GM03348 (cell line): ENCODE data around the gene ST6GAL1.

Source experiments
- DNase-seq: peaks from one replicate; pipeline ENCODE4 v3.0.0; 2012; ENCODE audit warnings: low spot score

ST6GAL1 gene

DNA sequence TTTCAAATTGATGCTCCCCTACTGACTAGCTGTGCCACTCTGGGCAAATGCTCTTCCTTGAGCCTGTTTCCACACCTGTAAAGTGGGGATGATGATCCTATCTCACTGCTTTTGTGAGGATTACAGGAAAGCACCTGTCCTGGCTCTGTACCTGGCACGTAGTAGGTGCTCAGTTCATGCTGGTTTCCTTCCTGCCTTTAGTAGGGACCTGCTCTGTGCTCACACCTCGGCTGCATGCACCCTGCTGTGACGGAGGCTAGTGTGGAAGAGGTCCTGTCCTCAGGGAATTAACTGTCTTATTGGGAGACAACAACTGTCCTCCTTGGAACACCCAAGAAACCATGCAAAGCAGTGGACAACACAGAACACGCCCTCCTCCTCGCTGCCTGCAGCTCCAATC, 147.2 kb downstream of the ST6GAL1 start:
- no peak for DNase-seq

GRCh38 chr3:187079090-187080022, 149.0 kb downstream of the ST6GAL1 start:
- DNase-seq = no peak

DNA sequence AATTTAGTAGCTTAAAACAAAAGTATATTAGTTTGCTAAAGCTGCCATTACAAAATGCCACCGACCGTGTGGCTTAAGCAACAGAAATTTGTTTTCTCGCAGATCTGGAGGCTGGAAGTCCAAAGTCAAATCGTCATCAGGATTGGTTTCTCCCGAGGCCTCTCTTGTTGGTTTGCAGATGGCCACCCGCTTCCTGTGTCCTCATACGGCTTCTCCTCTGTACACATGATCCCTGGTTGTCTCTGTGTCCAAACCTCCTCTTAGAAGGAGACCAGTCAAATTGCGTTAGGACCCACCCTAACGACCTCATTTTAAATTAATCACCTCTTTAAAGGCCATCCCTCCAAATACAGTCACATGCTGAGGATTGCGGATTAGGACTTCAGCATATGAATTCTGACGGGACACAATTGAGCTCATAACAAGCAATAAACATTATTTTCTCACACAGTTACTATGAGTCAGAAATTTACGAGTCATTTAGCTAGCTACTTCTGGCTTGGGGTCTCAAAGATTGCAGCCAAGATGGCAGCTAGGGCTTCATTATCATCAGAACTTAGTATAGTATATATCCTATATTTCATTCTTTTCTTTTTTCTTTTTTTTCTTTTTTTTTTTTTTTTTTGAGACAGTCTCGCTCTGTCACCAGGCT, 150.6 kb downstream of the ST6GAL1 start:
- no peak for DNase-seq

DNA sequence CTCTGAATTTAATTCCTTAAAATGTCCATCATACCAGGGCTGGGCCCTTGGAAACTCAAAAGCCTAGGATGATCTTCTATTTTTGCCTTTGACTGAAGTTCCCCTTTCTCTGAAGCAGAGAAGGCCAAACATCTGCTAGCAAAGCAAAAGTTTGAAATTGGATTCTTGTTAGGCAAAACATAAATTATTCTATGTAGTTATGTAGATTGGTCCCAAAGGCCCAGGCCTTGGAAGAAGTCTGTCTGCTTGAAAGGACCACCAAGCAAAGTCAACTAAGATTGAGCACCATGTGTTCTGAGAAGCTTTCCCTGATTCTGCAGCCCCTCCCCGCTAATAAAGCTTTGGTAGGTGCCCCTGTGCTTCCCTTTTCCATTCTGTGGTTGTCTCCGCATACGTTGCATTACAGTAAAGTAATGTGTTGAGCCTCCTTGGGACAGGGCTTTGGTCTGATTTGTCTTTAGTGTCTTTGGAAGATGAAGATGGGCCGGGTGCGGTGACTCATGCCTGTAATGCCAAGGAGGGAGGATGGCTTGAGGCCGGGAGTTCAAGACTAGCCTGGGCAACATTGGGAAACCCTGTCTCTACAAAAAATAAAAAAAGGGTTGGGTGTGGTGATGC, 152.5 kb downstream of the ST6GAL1 start:
- no peak for DNase-seq

DNA sequence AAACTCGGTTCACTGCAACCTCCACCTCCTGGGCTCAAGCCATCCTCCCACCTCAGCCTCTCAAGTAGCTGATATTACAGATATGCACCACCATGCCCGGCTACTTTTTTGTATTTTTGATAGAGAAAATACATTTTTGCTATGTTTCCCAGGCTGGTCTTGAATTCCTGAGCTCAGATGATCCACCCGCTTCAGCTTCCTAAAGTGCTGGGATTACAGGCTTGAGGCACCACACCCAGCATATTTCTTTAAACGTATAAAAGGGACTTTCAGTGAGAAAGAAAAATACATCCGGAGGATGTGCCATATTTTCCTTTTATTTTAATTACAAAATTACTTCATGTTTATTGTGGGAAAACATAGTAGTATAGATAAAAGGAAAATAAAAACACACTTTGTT, 153.8 kb downstream of the ST6GAL1 start:
- DNase-seq = no peak

DNA sequence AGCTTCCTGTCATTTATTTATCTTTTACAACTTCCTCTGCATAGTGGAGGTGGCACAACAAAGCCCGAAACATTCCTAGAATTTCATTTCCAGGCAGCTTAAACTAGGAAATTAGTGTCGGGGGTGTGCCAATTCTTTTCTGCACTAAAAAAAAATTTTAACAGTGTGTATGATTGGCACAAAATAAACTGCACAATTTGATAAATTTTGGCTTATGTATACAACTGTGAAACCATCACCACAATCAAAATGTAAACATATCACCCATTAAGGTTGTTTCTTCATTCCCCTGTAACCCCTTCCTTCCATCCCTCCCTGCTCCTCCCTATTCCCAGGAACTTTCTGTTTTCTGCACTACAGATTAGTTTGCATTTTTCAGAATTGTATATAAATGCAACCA, 154.3 kb downstream of the ST6GAL1 start:
- no peak for DNase-seq

DNA sequence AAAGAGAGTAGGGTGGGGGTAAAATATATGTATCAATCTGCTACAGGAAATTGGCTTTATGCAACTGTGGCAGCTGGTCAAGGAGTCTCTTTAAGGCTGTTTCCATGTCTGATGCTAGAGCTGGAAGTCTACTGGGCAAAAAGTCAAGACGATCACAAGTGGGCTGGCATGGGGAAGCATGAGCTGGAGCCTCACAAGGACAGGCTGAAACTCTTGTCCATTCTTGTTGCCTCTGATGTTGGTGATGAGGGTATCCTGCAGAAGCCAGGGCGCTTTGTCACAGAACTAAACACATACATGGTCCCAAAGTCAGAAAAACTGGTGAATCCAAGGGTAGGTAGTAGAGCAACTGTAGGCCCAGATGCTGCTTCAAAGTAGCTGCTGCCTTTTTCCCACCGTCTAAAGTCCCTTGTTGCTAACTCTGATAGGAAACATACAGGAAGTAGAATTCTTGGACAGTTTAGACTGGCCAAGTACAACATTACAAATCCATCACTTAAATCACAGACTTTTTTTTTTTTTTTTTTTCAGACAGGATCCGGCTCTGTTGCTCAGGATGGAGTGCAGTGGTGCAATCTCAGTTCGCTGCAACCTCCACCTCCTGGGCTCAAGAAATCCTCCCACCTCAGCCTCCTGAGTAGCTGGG, 154.8 kb downstream of the ST6GAL1 start:
- no peak for DNase-seq

DNA sequence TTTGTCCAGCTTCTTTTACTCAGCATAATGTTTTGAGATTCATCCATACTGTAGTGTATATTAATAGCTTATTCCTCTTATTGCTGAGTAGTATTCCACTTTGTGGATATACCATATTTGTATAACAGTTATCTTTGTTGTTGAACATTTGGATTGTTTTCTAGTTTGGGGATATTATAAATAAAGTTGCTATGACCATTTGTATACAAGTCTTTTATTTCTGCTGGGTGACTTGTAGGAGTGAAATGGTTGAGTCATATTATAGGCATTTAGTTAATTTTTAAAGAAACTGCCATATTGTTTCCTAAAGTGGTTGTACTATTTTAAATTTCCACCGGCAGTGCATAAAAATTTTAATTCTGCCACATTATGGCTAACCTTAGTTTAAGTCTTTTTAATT, 155.6 kb downstream of the ST6GAL1 start:
- no peak for DNase-seq

GRCh38 chr3:187086831-187087230, 156.5 kb downstream of the ST6GAL1 start:
- no peak for DNase-seq

- DNase-seq = no peak
Measured at GRCh38 chr3:187088701-187089100, 158.4 kb downstream of the ST6GAL1 start.

GRCh38 chr3:187093320-187093719, 163.0 kb downstream of the ST6GAL1 start:
- no peak for DNase-seq

GRCh38 chr3:187098923-187099512, 168.7 kb downstream of the ST6GAL1 start:
- DNase-seq = no peak

- peak; percentile 70 for DNase-seq
Measured at GRCh38 chr3:187101184-187102072, 171.1 kb downstream of the ST6GAL1 start.

DNA sequence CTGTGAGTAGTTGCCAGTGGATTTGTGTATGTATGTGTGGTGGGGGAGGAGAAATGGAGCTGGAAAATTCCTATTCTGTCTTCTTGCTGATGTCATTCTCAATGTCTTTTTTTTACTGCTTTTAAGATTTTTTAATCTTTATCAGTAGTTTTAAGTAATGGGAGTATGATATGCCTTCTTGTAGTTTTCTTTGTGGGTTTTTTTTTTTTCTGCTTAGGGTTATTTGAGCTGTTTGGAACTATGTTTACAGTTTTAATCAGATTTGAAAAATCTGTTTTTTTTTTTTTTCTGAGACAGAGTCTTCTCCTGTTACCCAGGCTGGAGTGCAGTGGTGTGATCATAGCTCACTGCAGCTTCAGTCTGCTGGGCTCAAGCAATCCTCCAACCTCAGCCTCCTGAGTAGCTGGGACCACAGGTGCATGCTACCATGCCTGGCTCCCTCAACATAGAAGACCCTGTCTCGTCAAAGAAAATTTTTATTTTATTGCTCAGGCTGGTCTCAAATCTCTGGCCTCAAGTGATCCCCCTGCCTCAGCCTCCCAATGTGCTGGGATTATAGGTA, 171.8 kb downstream of the ST6GAL1 start:
- no peak for DNase-seq

DNA sequence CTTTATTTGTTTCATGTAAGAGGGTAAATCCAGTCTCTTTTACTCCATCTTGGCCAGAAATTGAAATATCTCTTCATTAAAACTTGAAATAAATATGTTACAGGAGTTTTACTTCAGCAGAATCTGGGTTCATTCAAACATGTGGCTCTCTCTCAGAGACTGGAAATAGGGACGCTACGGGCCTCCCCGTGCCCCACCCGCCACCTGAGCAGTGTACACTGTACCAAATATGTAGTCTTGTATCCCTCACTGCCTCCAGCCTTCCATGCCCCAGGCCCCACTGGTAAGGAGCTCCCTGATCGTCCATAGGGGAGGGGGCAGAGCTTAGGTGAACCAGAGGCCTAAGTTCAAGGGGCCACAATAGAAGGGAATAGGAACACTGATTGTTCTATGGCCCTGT, 172.9 kb downstream of the ST6GAL1 start:
- no peak for DNase-seq

- DNase-seq = no peak
Measured at GRCh38 chr3:187104342-187104741, 174.0 kb downstream of the ST6GAL1 start.

DNA sequence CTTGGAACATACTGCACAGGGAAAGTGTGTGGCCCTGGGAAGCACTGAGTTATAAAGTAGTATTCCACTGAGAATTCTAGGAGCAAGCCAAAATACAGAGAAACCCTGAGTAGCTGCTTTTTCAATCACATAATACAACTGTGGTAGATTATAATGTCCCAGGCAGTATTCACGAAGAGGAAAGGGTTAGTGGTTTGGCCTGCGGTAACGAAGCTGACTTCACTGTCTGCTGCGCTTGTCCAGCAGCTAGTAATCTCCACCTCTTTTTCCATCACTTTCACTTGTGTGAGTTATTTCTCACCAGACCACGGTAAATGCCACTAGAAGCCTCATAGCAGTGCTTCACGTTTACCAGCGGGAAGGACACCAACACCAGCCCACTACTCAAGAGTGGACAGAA, 174.6 kb downstream of the ST6GAL1 start:
- peak; percentile 59 for DNase-seq

DNA sequence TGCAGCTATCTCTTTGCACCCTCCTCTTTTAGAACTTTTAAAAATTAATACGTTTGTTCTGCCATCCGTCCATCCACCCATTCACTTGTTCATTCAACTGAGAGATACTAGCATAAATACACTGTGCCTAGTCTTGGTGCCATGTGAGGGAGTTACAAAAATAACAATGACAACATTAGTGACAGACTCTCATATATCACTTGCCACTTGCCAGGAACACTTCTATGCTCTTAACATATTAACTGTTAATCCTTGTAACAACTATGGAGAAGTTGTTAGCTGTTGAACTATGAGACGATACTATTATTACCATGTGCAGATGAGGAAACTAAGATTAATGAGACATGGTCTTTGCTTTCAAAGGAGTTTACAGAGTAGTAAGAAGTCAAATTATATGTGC, 175.4 kb downstream of the ST6GAL1 start:
- no peak for DNase-seq

DNA sequence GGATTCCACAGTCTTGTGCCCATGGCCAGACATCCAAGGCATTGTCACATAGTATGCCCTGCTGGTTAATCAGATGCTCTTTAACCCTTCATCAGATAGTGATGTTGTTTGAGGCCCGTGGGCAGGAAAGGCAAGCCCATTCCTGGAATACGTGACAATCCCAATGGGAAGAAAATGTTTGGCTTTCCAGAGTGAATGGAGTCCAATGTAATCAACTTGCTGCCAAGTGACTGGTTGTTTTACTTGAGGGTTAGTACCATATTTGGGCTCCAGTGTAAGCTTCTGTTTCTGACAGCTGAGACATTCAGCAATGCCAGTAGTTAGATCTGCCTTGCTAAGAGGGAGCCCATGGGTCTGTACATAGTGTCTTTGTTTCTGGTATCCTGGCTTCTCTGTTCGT, 177.7 kb downstream of the ST6GAL1 start:
- no peak for DNase-seq

DNA sequence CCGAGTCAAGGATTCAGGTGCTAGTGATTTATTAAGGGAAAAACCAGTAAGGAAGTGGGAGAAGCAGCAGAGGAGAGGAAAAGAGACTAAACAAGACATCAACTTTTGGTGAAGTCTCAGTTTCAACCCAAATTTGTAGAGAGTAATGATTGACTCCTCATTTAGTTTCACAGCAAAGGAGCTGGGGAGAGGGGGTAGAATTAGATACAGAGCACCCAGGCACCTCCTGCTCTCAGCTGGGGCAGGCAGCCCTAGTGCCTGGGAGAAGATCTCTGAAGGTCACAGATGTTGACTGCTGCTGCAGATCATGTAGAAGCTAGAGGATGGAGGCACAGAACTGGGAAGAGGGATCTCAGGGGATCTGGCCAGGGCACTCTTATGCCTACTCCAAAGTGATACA, 179.8 kb downstream of the ST6GAL1 start:
- DNase-seq = no peak
